GM18861 (cell line): Measurements from ENCODE around the gene TRMT2A.

Experiments used
- ATAC-seq: cut with Tn5 transposase; IDR thresholded peaks from one replicate; pipeline ENCODE4 v1.9.1; 2021; ENCODE audit not compliant: unreplicated experiment

Gene TRMT2A

DNA sequence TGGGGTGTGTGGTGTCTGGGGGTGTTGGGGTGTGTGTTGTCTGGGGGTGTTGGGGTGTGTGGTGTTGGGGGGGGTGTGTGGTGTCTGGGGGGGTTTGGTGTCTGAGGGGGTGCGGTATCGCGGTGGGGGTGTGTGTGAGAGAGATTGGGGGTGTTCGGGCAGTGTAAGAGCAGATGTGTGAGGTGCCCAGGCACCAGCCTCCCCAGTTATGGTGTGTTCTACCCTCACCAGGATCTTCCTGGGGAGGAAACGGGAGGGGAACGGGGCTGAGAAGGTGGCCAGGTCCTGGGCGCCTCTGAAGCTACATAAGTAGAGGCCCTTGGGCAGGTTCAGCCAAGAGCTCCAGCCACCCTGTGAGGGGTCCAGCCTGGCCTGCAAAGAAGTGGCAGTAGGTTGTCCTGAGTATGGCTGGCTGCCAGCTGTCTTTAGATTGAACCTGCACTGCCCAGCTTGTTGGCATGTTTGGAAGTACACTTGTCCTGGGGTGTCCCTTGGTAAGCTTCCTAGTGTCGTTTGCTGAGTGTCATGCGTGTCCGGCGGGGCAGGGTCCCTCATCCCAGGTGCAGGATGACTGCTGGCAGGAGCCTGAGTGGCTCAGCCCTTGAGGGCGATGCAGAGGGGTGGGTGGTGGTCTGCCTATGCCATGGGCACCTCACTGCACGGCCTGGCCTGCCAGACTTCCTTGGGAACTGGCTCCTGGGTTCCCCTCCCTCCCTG, 6.5 kb upstream of the TRMT2A start:
- ATAC-seq: no peak

DNA sequence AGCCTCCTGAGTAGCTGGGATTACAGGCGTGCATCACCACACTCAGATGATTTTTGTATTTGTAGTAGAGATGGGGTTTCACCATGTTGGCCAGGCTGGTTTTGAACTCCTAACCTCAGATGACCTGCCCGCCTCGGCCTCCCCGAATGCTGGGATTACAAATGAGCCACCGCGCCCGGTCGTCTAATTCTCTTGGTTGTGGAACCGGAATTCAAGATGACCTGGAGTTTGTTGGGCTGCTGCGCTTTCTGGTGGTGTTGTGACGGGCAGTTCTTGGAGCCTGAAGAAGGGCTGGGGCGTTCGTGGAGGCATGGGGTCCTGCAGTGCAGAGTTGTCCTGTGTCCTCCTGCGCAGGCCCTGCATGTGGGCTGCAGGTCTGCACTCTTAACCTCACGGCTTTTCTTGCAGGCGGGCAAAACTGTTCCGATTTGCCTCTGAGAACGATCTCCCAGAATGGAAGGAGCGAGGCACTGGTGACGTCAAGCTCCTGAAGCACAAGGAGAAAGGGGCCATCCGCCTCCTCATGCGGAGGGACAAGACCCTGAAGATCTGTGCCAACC, 4.9 kb upstream of the TRMT2A start:
- ATAC-seq: no peak

DNA sequence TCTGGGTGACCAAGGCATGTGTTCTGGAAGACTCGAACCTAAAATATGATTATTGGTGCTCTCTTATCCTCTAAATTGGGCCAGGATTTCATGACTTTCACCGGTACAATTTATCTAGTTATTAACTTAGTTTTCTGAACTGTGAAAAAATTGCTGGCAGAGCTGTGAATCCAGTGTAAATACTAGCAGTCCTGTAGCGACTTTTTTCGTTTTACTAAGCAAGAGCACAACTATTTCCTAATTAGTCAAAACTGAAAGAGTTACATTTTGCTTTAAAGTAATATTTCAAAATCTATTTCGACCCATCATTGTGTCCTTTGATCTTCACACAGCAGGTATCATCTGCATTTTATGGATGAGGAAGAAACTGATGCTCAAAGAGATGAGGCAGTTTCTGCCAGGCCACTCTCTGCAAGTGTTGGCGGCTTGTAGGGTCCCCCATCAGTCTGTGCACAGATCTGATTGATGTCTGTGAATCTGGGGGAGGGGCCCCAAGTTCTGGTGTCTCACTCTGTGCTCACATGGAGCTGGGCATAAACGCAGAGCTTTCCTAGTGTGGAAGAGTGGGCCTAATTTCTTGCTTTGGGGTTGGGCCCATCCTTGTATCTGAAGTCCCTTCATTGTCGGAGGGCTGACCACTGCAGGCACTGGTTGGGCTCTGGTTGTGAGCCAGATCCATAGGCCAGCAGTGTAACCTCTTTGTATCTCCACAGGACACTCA, 1.4 kb upstream of the TRMT2A start:
- no peak for ATAC-seq

DNA sequence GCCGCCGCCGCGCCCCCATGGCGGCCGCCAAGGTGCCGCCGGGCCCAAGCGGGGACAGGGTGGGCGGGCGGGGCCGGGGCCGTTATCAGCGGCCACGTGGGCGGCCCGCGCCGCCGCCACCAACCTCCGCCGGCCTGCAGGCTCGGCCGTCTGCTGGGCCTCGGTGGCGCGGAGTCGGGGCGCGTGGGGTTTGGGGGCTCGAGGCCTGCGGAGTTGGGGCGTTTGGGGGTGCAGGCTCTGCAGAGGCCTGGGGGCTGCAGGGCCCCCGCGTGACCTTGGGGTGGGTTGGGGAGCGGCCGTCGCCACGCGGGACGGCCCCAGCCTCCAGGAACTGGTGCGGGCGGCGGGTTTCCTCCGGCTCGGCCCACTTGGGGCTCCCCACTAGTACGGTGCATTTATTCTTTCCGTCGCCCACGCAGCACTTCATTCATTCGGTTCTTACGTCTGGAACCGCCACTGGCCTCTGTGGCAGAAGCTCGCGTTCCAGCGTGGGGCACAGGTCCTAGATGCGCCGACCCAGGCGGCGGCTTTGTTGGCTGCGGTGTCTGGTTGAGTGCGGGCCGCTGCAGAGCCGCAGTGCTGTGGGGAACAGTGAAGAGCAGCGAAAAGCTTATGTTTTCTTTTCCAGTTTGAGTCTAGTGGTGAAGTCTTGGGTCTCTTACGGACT, 740 bp upstream of the TRMT2A start:
- ATAC-seq: peak; percentile 5

DNA sequence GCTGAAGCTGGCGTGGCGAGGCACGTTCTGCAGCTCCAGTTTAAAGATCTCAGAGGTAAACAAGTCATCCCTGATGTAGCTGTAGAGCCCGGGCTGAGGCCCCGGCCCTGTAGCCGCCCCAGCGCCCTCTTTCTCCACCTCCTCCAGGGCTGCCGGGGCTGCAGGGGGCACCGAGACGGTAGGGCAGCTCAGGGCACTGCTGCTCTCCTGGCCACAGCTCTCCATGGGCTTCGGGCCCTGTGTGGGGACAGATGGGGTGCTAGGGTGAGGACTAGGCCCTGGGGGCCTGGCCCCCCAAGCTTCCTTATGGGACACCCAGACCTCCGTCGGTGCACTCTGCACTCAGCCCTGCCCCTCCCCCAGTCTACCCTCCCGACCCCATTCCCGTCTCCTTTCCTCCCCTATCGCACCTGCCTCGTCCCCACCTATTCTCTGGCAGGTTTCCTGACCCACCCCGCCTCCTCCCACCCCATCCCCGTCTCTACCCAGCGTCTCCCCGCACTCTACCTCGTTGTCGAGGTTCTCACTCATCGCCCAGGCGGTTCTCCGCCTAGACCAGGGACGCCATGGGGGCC, 563 bp downstream of the TRMT2A start:
- no peak for ATAC-seq

DNA sequence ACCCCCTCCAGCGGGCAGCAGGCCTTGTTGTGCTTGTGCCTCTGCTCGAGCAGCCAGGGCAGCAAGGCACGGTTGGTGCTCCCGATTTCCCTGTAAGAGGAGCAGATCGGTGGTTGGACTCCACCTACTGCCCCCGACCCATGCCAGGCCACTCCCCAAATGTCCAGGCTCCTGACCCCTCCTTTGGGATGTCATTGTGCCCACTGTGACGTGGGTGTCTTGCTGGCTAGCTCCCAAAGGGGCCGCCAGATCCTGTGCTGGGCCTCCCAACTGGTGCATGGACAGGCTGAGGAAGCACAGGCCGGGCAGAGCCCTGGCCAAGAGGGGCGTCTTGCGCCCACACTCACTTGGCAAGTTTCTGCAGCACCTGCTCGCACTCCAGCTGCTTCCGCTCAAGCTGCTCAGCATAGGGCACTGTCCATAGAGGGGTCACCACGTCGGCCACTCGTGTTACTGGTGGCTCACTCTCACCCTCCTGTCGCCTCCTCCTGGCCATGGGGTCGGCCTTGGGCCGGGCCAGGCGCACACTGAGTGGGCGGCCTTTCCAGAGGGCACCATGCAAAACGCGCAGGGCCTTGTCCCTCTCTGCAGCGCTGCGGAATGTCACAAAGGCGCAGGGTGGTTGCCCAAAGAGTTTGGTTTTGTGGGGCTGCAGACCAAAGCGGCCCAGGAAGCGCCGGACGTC, 1.2 kb downstream of the TRMT2A start, which contains the start of gene RANBP1:
RANBP1 (plus strand) TSS at position 414 of the 685 bp plus-strand sequence; CDS start at position 495, 81 bp downstream.
- no peak for ATAC-seq

DNA sequence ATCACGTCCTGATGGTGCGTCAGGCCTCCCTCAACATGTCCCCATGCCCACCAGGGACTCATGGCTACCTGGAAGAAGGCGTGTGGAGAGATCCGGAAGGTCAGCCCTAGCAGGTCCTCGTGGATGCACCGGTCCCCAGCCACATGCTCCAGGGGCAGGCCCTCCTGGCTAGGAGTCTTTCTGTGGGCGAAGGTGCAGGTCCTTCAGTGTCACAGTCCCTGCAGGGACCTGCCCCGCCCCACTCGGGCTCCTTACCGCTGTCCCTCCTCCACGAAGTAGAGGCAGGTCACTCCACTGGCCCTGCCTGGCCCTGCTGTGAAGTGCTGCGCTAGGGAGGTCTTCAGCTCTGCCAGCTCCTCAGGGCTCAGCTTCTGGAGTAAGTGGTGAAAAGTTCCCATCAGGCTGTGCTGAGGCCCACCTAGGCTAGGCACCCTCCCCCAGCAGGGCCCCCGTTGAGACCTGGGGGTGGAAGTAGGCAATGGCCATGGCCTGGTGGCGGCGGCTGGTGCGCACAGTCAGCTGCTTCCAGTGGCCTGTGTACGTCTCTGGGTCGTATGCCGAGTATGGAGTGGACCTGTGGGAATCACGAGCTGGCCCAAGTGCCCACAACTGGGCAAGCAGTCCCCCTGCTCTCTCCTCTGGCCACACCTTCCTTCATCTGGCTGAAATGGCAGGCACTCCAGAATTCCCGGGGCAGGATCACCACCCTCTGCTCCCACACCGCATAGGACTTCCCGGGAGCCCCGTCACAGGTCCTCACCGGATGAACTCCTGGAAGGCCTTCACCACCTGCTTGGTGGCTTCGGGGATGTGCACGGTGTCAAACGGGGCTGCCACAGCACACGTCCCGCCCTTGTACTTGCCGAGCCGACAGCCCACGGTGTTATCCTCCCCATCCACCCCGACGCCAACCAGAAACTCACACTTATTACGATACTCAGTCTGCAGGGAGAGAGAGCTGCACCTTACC, 2.2 kb downstream of the TRMT2A start:
- ATAC-seq: no peak

DNA sequence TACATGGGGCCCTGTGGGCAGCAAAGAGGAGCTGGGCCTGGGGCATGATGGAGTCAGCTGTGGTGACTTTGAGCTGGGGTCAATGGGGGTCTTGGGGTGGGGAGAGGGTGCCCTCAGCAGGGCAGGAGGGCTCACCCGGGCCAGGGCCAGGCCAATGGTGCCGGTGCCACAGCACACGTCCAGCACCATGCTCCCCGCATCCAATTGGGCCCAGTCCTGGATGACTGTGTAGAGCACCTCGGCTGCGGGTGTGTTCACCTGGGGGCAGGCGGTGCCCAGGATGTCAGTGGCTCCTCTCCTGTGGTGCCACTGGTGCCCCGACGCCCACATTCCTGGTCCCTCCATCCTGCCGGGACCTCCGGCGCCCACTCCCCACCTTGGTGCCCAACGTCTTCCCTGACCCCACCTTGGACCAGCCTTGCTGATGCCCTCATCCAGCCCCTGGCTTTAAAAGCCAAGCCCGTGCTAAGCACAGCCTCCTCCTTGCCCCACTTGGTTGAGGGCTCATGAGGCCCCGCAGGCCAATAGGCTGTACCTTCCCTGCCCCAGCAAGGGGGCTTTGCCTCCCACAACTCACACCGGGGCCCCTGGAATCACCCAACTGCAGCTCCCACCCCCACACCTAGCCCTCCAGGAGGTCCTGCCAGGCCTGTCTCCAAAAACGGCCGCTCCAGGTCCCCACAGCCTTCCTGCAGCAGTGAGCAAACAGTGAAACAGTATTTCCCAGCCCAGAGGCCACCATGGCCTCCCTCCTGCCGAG, 3.3 kb downstream of the TRMT2A start:
- ATAC-seq: no peak

DNA sequence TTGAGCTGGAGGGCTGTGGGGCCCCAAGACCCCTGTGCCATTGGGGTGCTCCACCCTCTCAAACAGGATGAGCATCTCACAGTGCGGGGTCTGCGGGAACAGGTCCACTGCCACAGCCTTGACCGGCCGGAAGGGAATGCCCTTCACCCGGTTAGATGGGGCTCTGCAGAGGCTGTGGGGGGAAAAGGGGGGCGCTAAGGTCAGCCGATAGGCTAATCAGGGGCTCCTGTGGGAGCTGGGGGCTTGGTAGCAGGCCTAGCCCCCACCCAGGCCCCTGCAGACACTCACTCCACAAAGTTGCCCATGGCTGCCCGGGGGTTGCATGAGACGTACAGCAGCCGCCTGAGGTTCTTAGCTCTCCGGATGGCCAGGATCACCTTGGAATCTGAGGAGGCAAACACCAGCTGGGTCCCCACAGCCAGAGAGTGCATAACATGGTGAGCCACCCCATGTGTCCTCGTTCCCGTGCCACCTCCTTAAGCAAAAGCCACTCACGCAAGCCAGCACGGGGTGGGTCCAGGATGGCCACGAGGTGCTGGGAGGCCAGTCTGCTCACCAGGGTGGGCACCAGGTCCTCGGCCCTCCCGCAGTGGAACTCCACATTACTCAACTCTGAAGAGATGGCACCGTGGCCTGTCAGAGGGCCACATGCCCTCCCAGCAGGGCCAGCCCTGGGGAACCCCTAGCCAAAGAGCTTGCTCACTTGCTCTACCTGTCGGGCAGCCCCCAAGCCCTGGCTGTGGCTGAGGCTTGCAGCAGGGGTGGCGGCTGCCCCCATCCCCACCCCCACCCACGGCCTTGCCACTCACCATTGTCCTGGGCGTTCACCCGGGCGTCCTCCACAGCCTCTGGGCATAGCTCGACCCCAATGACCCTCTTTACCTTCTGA, 4.2 kb downstream of the TRMT2A start:
- no peak for ATAC-seq

DNA sequence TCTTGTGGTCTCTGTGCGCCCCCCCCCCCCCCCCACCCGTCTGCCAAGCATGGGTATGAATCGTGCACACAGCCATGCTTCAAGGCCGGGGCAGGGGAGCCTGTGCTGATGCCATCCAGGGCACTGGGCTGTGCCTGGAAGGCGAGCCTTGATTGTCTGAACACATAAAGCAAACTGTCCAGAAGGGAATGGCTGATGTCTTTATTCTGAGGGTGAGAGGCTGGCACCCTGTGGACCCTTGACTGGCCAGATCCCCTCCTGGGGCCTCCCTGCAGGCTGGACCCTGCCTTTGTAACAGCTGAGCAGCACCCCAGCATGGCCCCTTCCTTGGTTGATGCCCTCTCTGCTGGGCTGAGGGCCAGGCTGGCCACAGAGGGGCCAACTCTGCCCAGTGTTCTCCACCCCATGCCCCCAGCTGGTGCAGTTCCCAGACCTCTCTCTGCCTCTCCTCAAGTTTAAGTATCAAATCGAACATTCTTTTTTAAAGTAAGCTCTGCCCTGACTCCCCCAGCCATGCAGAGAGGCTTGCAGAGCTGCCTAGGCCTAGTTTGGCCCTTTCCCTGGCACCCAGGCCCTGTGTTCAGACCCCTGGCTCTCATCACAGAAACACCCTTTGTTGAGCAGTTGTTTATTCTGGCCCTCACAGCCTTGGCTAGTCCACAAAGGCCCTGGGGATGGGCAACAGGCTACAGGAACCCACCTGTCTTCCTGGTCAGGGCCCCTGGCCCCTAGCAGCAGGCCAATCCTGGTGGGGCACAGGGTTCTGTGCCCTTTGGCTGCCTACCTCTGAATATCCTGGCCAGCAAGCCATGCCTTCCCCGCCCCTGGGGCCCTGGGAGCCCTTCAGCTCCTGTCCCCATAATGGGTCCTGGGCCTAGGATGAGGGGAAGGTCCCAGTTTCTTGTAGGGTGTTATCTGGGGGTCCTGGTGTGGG, 5.1 kb downstream of the TRMT2A start:
- no peak for ATAC-seq

DNA sequence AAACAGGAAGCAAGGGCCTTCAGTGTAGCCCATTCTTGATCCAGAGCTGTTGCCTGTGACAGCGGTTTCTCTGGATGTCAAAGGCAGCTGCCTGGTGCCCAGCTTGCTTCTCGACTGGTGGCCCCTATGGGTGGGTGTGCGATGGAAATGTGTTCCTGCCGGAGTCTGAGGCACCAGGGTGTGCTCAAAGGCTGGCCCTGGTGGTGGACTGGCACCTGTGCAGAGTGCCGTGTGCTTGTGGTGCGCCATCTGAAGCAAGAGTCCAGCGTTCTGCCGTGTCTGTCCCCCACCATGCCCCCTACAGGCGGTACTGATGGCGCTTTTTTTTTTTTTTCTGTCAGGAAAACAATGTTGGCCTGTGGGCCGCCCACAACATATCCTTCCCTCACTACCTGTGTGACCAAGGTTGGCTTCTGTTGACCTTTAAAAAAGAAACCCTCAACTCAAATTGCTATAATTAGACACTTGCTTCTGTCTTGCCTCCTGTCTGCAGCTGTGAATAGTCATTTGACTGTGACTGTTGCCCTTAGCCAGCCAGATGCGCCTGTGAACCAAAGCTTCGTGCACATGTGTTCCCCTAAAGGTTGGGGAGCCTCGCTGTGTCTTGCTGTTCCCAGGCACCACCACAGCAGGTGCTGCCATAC, 5.9 kb downstream of the TRMT2A start:
- no peak for ATAC-seq

DNA sequence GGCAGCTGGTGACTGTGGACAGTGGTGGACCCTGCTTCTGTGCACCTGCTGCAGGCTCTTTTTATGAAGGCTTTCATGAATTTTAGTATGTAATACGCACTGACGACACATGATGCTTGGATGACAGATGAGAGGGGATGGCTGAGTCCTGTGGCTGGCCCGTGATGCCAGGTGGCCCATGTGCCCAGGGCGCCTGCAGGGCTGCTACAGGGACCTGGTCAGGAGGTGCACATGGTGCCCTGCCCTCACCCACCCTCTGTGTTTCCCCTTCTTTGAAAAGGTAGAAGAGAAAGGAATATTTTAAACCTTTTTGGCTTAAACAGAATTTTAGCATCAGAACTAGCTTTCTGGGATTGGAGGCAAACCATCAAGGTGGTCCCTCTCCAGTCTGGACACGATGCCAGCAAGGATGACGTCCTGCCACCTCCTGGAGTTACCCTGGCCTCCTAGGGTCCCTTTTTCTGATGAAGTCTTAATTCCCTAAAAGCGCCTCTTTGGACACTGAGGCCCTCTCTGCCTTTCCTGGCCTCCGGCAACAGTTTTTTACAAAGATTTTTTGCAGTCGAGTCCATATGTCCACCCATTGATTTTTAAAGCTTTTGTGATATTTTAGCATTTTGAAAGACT, 6.6 kb downstream of the TRMT2A start:
- ATAC-seq: no peak

DNA sequence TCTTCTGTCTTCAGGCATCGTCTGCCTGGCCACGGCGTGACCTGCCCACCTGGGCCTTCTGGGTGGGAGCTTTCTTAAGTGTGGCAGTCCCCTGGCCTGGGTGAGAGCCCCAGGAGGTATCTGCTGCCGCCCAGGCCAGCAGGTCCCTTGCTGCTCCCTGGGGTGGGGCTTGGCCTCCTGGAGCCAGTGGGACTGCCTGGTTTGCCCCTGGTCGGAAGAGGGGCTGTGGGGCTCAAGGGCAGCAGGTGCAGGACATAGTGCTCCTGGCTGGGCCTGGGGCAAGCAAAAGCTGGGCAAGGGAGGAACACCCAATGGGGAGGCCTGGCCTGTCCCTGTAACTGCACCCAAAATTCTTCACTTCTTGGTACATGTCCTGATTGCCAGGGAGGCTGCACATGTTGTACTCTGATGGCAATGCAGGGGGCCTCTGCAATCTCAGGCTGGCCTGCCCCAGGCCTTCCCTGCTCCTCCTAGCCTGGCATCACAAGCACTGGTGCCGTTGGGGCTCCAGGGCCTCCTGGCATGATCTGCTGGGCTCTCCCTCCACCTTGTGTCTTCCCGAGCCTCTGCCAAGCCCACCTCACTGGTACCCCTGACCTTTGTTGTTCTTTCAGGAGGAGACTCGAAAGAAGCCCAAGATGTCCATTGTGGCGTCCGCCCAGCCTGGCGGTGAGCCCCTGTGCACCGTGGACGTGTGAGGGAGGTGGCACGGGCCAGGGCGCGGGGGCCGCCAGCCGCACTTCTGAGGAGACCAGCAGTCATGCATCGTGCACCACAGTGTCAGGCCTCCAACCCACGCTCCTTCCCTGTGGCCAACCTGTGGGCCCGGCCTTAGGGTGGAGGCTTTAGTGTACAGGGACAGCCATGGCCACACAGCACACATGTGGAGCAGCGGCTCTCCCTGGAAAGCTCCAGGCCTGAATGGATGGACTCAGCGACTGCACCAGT, 7.3 kb downstream of the TRMT2A start:
- no peak for ATAC-seq

DNA sequence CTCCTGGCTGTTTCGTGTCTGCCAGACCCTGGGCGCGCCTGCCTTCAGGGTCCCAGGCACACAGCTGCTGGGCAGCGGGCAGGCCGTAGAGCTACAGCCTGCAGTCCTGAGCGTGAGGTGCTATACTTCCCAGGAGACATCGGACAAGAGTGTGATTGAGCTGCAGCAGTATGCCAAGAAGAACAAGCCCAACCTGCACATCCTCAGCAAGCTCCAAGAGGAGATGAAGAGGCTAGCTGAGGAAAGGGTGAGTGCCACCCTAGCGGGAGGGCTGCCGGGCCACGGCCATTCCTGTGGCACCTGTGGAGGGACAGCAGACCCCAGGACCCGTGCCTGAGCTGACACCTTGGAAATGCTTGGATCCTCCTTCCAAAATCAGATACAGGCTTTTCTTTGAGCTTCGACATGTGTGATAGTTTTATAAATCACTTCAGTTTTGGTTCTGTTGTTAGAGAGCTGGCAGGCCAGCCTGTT, 8.2 kb downstream of the TRMT2A start:
- ATAC-seq: no peak
